Left ventricle myocardium inferior (tissue), 1 donor: Measurements from ENCODE around the gene DPP10. TPM values are rescaled to one million over a fixed set of nuclear protein-coding genes. Genes with fewer than 3 reads are reported as not detected.

Source experiments
- DNase-seq: peaks from one replicate; pipeline ENCODE4 v3.0.0-alpha.2; 2020
- H3K27ac ChIP-seq: fragments of 200-600 bp; replicated peaks from 2 replicates; pipeline ENCODE4 v1.8.0; 2021
- H3K27me3 ChIP-seq: fragments of 200-600 bp; 2 replicates; pipeline ENCODE4 v1.8.0; 2021; ENCODE audit warnings: low read depth
- H3K36me3 ChIP-seq: fragments of 200-600 bp; 2 replicates; pipeline ENCODE4 v1.8.0; 2021
- H3K4me1 ChIP-seq: fragments of 200-600 bp; 2 replicates; pipeline ENCODE4 v1.8.0; 2021
- H3K4me3 ChIP-seq: fragments of 200-600 bp; 2 replicates; pipeline ENCODE4 v1.8.0; 2021; ENCODE audit warnings: mild to moderate bottlenecking, moderate library complexity
- H3K9me3 ChIP-seq: fragments of 200-600 bp; replicated peaks from 2 replicates; pipeline ENCODE4 v1.8.0; 2021
- CTCF ChIP-seq: fragments of 200-600 bp; IDR thresholded peaks from 2 replicates; pipeline ENCODE4 v1.8.0; 2021; ENCODE audit warnings: antibody characterized with exemption, mild to moderate bottlenecking, borderline replicate concordance
- intact Hi-C: fragments of 100-400 bp; cut with micrococcal nuclease; formaldehyde crosslinking; loops from one replicate; pipeline ENCODE4 v1.11.0; 2022
- total RNA-seq: library from RNA; stranded (reverse); fragmentation: NEBNext Ultra II Directional; extraction: Animal tissue kit (Norgen Biotek cat#: 25700); gene quantifications from one replicate; pipeline ENCODE4 v1.2.1, GENCODE V29; 2021
- donor health status: DM: no; HTN: yes; CAD: no; lungs with severe emphysema.

The DPP10 gene
- total RNA-seq, 1 donor from 2014 or later = 0.16 TPM

- intact Hi-C loops = no loop called here
- no peaks in the 10 kb centered on the region for H3K9me3 ChIP-seq
- no peak for DNase-seq
- H3K4me3 ChIP-seq = no peak overlapping the region
- H3K4me1 ChIP-seq = no peaks in the 10 kb centered on the region
- H3K36me3 ChIP-seq = no peaks in the 10 kb centered on the region
- no peaks in the 10 kb centered on the region for H3K27me3 ChIP-seq
- no peak overlapping the region for H3K27ac ChIP-seq
- TF ChIP-seq CTCF = no peak
Measured at GRCh38 chr2:115297056-115297455, 854.6 kb downstream of the DPP10 start.

- no peak for DNase-seq
- Histone ChIP-seq H3K4me1 (no peaks in the 10 kb centered on the region), H3K4me3 (no peak overlapping the region), H3K9me3 (no peaks in the 10 kb centered on the region), H3K27ac (no peak overlapping the region), H3K36me3 (no peaks in the 10 kb centered on the region), H3K27me3 (no peaks in the 10 kb centered on the region)
- intact Hi-C loops = no loop called here
- no peak for TF ChIP-seq CTCF
Measured at GRCh38 chr2:115299199-115299598, 856.8 kb downstream of the DPP10 start.

- Histone ChIP-seq H3K36me3 (no peaks in the 10 kb centered on the region), H3K27ac (no peak overlapping the region), H3K27me3 (no peaks in the 10 kb centered on the region), H3K9me3 (no peaks in the 10 kb centered on the region), H3K4me3 (no peak overlapping the region), H3K4me1 (no peaks in the 10 kb centered on the region)
- no peak for TF ChIP-seq CTCF
- no peak for DNase-seq
- intact Hi-C loops = no loop called here
Measured at GRCh38 chr2:115305712-115306111, 863.3 kb downstream of the DPP10 start.

GRCh38 chr2:115314119-115314518 lies 871.7 kb downstream of the DPP10 start:
- DNase-seq = no peak
- Histone ChIP-seq H3K36me3 (no peaks in the 10 kb centered on the region), H3K4me1 (no peaks in the 10 kb centered on the region), H3K27me3 (no peaks in the 10 kb centered on the region), H3K27ac (no peak overlapping the region), H3K9me3 (no peaks in the 10 kb centered on the region), H3K4me3 (no peak overlapping the region)
- TF ChIP-seq CTCF = no peak
- intact Hi-C loops = no loop called here

GRCh38 chr2:115327061-115327460 lies 884.6 kb downstream of the DPP10 start:
- H3K36me3 ChIP-seq = no peaks in the 10 kb centered on the region
- no peaks in the 10 kb centered on the region for H3K4me1 ChIP-seq
- H3K27me3 ChIP-seq = no peaks in the 10 kb centered on the region
- H3K9me3 ChIP-seq = peaks cover 24% of the 10 kb centered on the region
- no peak overlapping the region for H3K27ac ChIP-seq
- H3K4me3 ChIP-seq = no peak overlapping the region
- intact Hi-C loops = no loop called here
- no peak for TF ChIP-seq CTCF
- no peak for DNase-seq

GRCh38 chr2:115359550-115359949 lies 917.1 kb downstream of the DPP10 start:
- Histone ChIP-seq H3K4me1 (no peaks in the 10 kb centered on the region), H3K27me3 (no peaks in the 10 kb centered on the region), H3K36me3 (no peaks in the 10 kb centered on the region), H3K4me3 (no peak overlapping the region), H3K9me3 (peaks cover 54% of the 10 kb centered on the region), H3K27ac (no peak overlapping the region)
- intact Hi-C loops = no loop called here
- DNase-seq = no peak
- no peak for TF ChIP-seq CTCF
